Measurements from ENCODE around the gene INSRR. TPM values are rescaled to one million over a fixed set of nuclear protein-coding genes. Genes with fewer than 3 reads are reported as not detected.

The INSRR gene
- polyA plus RNA-seq, 2 of the 4 experiments (the other 2 are of a cell fraction) = not detected

GRCh38 chr1:156895927-156896326 lies 37.0 kb upstream of the INSRR start:
- no peak for DNase-seq (ENCODE audit: low read depth in 1 of 2, low spot score in 1 of 2)
- ChIA-PET CTCF (interaction anchor here (0.9 to 12.9 kb wide), 7 partner anchors 21 to 169 kb away, joined by 3 to 341 read pairs (median 25); partner anchors contain the start of genes ISG20L2, LRRC71 and METTL25B), POLR2A (interaction anchor here (0.8 to 1.4 kb wide), 3 partner anchors 14 to 32 kb away, joined by 3 to 4 read pairs (median 3); no protein-coding TSS in a partner anchor)
- Histone ChIP-seq H3K27ac (peak overlapping the region; percentile 88 to 93), H3K4me3 (no peak overlapping the region), H3K4me2 (peak overlapping the region; percentile 86), H3K9me3 (no peaks in the 10 kb centered on the region), H3K4me1 (peaks cover 70% of the 10 kb centered on the region)
- 96% methylated on average over 6 of the region's 6 CpGs for WGBS (ENCODE audit: missing lambda C conversion rate)
- no peak for ATAC-seq
- TF ChIP-seq EHF (CRISPR knock-in tag; IDR thresholded peaks at IDR 0.05) = no peak
- no peak for TF ChIP-seq TFCP2L1 (CRISPR knock-in tag; IDR thresholded peaks at IDR 0.05)
- TF ChIP-seq CHD2 (IDR thresholded peaks at IDR 0.05; ENCODE audit: low read length, partially characterized antibody) = no peak
- TF ChIP-seq BCL3 (IDR thresholded peaks at IDR 0.05) = no peak
- no peak for TF ChIP-seq NR3C1 (IDR thresholded peaks at IDR 0.05)
- no peak for TF ChIP-seq HES2 (IDR thresholded peaks at IDR 0.05)
- no peak for TF ChIP-seq FOSL2 (IDR thresholded peaks at IDR 0.05)
- no peak for TF ChIP-seq FOSL2 (CRISPR knock-in tag; IDR thresholded peaks at IDR 0.05)
- TF ChIP-seq EHMT2 (IDR thresholded peaks at IDR 0.05; ENCODE audit: low read depth) = no peak
- TF ChIP-seq HMGXB4 (CRISPR knock-in tag; IDR thresholded peaks at IDR 0.05; ENCODE audit: borderline replicate concordance) = no peak
- TF ChIP-seq USF2 (IDR thresholded peaks at IDR 0.05) = no peak
- TF ChIP-seq KDM1A (IDR thresholded peaks at IDR 0.05; ENCODE audit: low read depth) = no peak
- no peak for FAIRE-seq

- FAIRE-seq = no peak
- H3K4me3 ChIP-seq = no peak overlapping the region
- peak overlapping the region; percentile 86; the same call in 1 of the 3 replicates for H3K4me2 ChIP-seq
- peaks cover 67% of the 10 kb centered on the region for H3K4me1 ChIP-seq
- H3K9me3 ChIP-seq = no peaks in the 10 kb centered on the region
- POLR2A ChIA-PET = no interaction called here
- whole genome bisulfite sequencing (ENCODE audit: missing lambda C conversion rate) = 81% methylated on average over 4 of the region's 4 CpGs
- CTCF ChIA-PET = interaction anchor here (0.9 to 12.9 kb wide), 7 partner anchors 16 to 206 kb away, joined by 3 to 341 read pairs (median 9); partner anchors contain the start of genes ISG20L2, LRRC71 and METTL25B
- DNase-seq (ENCODE audit: low read depth in 1 of 2, low spot score in 1 of 2) = no peak
- peak overlapping the region; percentile 88 to 93 for H3K27ac ChIP-seq
- TF ChIP-seq EHMT2 (IDR thresholded peaks at IDR 0.05; ENCODE audit: low read depth) (no peak), ESRRA (IDR thresholded peaks at IDR 0.05; ENCODE audit: borderline replicate concordance, low read length) (no peak), PBX3 (IDR thresholded peaks at IDR 0.05) (no peak), ZC3H11A (IDR thresholded peaks at IDR 0.05) (no peak), ZFP36 (IDR thresholded peaks at IDR 0.05; ENCODE audit: borderline replicate concordance, partially characterized antibody) (no peak), MAX (IDR thresholded peaks at IDR 0.05) (no peak), KDM1A (IDR thresholded peaks at IDR 0.05; ENCODE audit: low read depth) (no peak), SMC3 (IDR thresholded peaks at IDR 0.05) (no peak), CBX2 (IDR thresholded peaks at IDR 0.05; ENCODE audit: borderline replicate concordance, low read depth) (no peak), BHLHE40 (IDR thresholded peaks at IDR 0.05; ENCODE audit: low read depth, low read length) (no peak), FOXS1 (CRISPR knock-in tag; IDR thresholded peaks at IDR 0.05) (no peak), RNF2 (IDR thresholded peaks at IDR 0.05; ENCODE audit: borderline replicate concordance, low read depth) (no peak), RARB (CRISPR knock-in tag; IDR thresholded peaks at IDR 0.05) (no peak), MAZ (IDR thresholded peaks at IDR 0.05; ENCODE audit: borderline replicate concordance, low read depth, low read length) (no peak)
- no peak for ATAC-seq
Measured at GRCh38 chr1:156895455-156895812, 36.5 kb upstream of the INSRR start.

Data from A549 (cell line).